NCI-H2081 (cell line): ENCODE results near the gene CFAP107.
"Not testable (repeated sequence)": the region's sequence is repeated elsewhere in the genome, so short reads cannot be mapped to it uniquely, and the experiment has no call there.

Experiments
- DNase-seq, 2 experiments: peaks; one replicate each; lab custom pipeline; 2025; lab: John Stamatoyannopoulos, UW

CFAP107 gene

GRCh38 chr1:12778061-12778460 is 32.1 kb downstream of the CFAP107 start:
- no peak for DNase-seq

- no peak for DNase-seq
Observed at GRCh38 chr1:12778907-12779306, 32.9 kb downstream of the CFAP107 start.

GRCh38 chr1:12781488-12781887 is 35.5 kb downstream of the CFAP107 start:
- DNase-seq = not testable (repeated sequence)

GRCh38 chr1:12783783-12784182 is 37.8 kb downstream of the CFAP107 start:
- not testable (repeated sequence) for DNase-seq

- DNase-seq = not testable (repeated sequence)
Observed at GRCh38 chr1:12784729-12785128, 38.7 kb downstream of the CFAP107 start.

GRCh38 chr1:12791097-12791496 is 45.1 kb downstream of the CFAP107 start, which contains the start of gene PRAMEF1:
Gene PRAMEF1, plus strand, starts transcription at chr1:12791397. Its CDS starts 1,831 bp downstream, at chr1:12793228.
- DNase-seq = not testable (repeated sequence)

GRCh38 chr1:12798911-12799310 is 52.9 kb downstream of the CFAP107 start:
- no peak for DNase-seq

- no peak for DNase-seq
Observed at GRCh38 chr1:12799730-12800129, 53.7 kb downstream of the CFAP107 start.

- DNase-seq = no peak
Observed at GRCh38 chr1:12809933-12810332, 63.9 kb downstream of the CFAP107 start.

GRCh38 chr1:12810691-12811408 is 64.8 kb downstream of the CFAP107 start:
- DNase-seq = no peak

- no peak for DNase-seq
Observed at GRCh38 chr1:12811409-12811784, 65.4 kb downstream of the CFAP107 start.
